ENCODE data around the gene ABCA8. TPM values are rescaled to one million over a fixed set of nuclear protein-coding genes. Genes with fewer than 3 reads are reported as not detected.

Gene ABCA8
- total and polyA plus RNA-seq, 2 of the 8 experiments (the other 6 are each of a cell fraction or from before 2014, with no cell fraction given): not detected

Other genes with a start within 250 kb of the ABCA8 start
- not detected in 2 replicates for gene ABCA9, start 105.5 kb upstream of the ABCA8 start, total RNA-seq (2021; fragmentation: NEBNext Ultra II Directional; extraction: Animal tissue kit (Norgen Biotek cat#: 25700))
- gene ABCA9, start 105.5 kb upstream of the ABCA8 start, polyA plus RNA-seq (2011; rRNA removed): not detected in 2 replicates
- not detected in 2 replicates for gene ABCA6, start 186.5 kb upstream of the ABCA8 start, total RNA-seq (2021; fragmentation: NEBNext Ultra II Directional; extraction: Animal tissue kit (Norgen Biotek cat#: 25700))
- not detected in 2 replicates for gene ABCA6, start 186.5 kb upstream of the ABCA8 start, polyA plus RNA-seq (2011; rRNA removed)